NT2/D1 (cell line): ENCODE results near the gene TFRC.

Experiments
- SUZ12 ChIP-seq: IDR thresholded peaks from 2 replicates; pipeline ENCODE4 v1.6.1; 2011; ENCODE audit not compliant: insufficient read length, insufficient read depth; ENCODE audit errors: extremely low read depth
- YY1 ChIP-seq: IDR thresholded peaks from 2 replicates; pipeline ENCODE4 v1.6.1; 2011; ENCODE audit not compliant: insufficient read length, insufficient read depth

- TF ChIP-seq YY1 (no peak), SUZ12 (no peak)
These were observed 39.2 kb upstream of the TFRC start for GRCh38 chr3:196121066-196121465.
